Large intestine (tissue), 1 donor: ENCODE results near the gene KCNJ5. TPM values are rescaled to one million over a fixed set of nuclear protein-coding genes. Genes with fewer than 3 reads are reported as not detected.

Experiments
- polyA plus RNA-seq: library from polyadenylated mRNA; unstranded; fragments of 120-200 nt; gene quantifications from one replicate; pipeline ENCODE4 v1.2.1, GENCODE V29; 2013

KCNJ5 gene
- polyA plus RNA-seq, 1 donor = 2.6 TPM

Other genes starting within 250 kb of the KCNJ5 start
- 9.7 TPM for gene FLI1, start 197.3 kb upstream of the KCNJ5 start, polyA plus RNA-seq
- not detected for gene KCNJ1, start 24.1 kb upstream of the KCNJ5 start, polyA plus RNA-seq
- 0.31 TPM for gene TP53AIP1, start 51.5 kb downstream of the KCNJ5 start, polyA plus RNA-seq